Measurements from ENCODE around the gene SUCLG2. TPM values are rescaled to one million over a fixed set of nuclear protein-coding genes. Genes with fewer than 3 reads are reported as not detected.

The SUCLG2 gene
- total RNA-seq, 1 experiment from 2014 or later = 38.5 TPM

DNA sequence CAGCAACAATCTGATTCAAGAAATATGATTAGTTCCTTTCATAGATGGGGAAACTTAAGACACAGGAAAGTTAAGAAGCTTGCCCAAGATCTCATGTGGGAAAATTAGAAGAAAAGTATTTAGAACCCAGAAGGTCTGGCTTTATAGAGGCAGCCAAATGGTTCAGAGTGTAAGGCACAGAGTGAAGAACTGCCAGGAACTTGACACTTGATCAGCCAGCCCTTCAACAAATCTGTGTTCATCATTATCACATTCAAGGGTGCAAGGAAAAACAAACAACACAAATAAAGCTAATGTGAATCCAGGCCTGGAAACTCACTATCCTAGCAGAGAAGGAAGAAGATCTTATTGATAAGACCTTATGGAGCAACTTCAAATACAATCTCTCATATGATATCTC is 62.4 kb downstream of the SUCLG2 start:
- Histone ChIP-seq H2BK20ac (ENCODE audit: low read depth, low read length, poor library complexity, severe bottlenecking) (no peak overlapping the region), H2AFZ (ENCODE audit: low read length) (no peak overlapping the region), H3K9me3 (ENCODE audit: control insufficient read depth, low read depth, low read length) (no peaks in the 10 kb centered on the region), H3K79me1 (ENCODE audit: insufficient read depth, low read depth, low read length, poor library complexity, severe bottlenecking) (no peaks in the 10 kb centered on the region), H3K4me2 (ENCODE audit: insufficient read depth, insufficient read length, low read length) (no peak overlapping the region), H4K8ac (replicated peaks; ENCODE audit: insufficient read length, low read depth, low read length) (no peak overlapping the region), H3K27me3 (ENCODE audit: insufficient read depth, low read length) (no peaks in the 10 kb centered on the region), H3K27ac (ENCODE audit: insufficient read length, low read depth, low read length) (no peak overlapping the region), H4K91ac (ENCODE audit: insufficient read length, low read depth, low read length) (no peak overlapping the region), H3K9ac (ENCODE audit: extremely low read depth, insufficient read length, low read length) (no peak overlapping the region), H2AK5ac (ENCODE audit: insufficient read length, low read length) (no peak overlapping the region), H3K4ac (ENCODE audit: low read depth, low read length) (no peak overlapping the region), H2BK15ac (ENCODE audit: low read depth, low read length) (no peak overlapping the region), H2BK120ac (ENCODE audit: low read depth, low read length, poor library complexity, severe bottlenecking) (no peak overlapping the region), H3K18ac (ENCODE audit: insufficient read length, low read depth, low read length) (no peak overlapping the region), H4K20me1 (ENCODE audit: control insufficient read depth, insufficient read depth, insufficient read length) (no peaks in the 10 kb centered on the region), H3T11ph (ENCODE audit: low read length) (no peak overlapping the region), H4K5ac (ENCODE audit: insufficient read length, low read depth, low read length) (no peak overlapping the region), H3K56ac (ENCODE audit: insufficient read length, low read depth, low read length) (no peak overlapping the region), H3K23me2 (ENCODE audit: insufficient read length, low read depth, low read length, poor library complexity, severe bottlenecking) (no peaks in the 10 kb centered on the region), H3K79me2 (ENCODE audit: insufficient read depth, low read length) (no peaks in the 10 kb centered on the region), H3K23ac (ENCODE audit: insufficient read length, low read depth, low read length) (no peak overlapping the region), H2BK5ac (ENCODE audit: insufficient read length, low read length) (no peak overlapping the region), H3K14ac (ENCODE audit: insufficient read depth, low read length) (no peak overlapping the region), H2BK12ac (ENCODE audit: insufficient read length, low read depth, low read length) (no peak overlapping the region), H3K4me1 (ENCODE audit: insufficient read depth, low read length) (no peaks in the 10 kb centered on the region)
- Mint-ChIP-seq H3K4me1 (0 out of 4 replicates have a peak, but pooled peaks cover 0 to 2% of the 10 kb centered on the region in 2 experiments), H3K4me3 (no peak overlapping the region), H3K36me3 (ENCODE audit: insufficient read depth in 1 of 3, low read depth in 3 of 3) (peaks cover 3 to 17% (median 11%) of the 10 kb centered on the region in 3 experiments; a peak in 5 of 7 replicates), H3K27ac (no peak overlapping the region), H3K9me3 (peaks cover 0 to 2% of the 10 kb centered on the region in 2 experiments; a peak in 1 of 5 replicates), H3K27me3 (ENCODE audit: low read depth) (no peaks in the 10 kb centered on the region)
- DNase-seq = no peak
- TF ChIP-seq, protein P1, sequence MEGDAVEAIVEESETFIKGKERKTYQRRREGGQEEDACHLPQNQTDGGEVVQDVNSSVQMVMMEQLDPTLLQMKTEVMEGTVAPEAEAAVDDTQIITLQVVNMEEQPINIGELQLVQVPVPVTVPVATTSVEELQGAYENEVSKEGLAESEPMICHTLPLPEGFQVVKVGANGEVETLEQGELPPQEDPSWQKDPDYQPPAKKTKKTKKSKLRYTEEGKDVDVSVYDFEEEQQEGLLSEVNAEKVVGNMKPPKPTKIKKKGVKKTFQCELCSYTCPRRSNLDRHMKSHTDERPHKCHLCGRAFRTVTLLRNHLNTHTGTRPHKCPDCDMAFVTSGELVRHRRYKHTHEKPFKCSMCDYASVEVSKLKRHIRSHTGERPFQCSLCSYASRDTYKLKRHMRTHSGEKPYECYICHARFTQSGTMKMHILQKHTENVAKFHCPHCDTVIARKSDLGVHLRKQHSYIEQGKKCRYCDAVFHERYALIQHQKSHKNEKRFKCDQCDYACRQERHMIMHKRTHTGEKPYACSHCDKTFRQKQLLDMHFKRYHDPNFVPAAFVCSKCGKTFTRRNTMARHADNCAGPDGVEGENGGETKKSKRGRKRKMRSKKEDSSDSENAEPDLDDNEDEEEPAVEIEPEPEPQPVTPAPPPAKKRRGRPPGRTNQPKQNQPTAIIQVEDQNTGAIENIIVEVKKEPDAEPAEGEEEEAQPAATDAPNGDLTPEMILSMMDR (conservative IDR thresholded peaks at IDR 0.05) = no peak

Data from H9 (cell line).